ENCODE data around the gene TMEM236. TPM values are rescaled to one million over a fixed set of nuclear protein-coding genes. Genes with fewer than 3 reads are reported as not detected.

The TMEM236 gene
- total and polyA plus RNA-seq, 9 of the 15 experiments (the other 6 are each of a cell fraction or from before 2014, with no cell fraction given) = 0.04 to 0.13 (median 0.04) TPM; not detected in 4

DNA sequence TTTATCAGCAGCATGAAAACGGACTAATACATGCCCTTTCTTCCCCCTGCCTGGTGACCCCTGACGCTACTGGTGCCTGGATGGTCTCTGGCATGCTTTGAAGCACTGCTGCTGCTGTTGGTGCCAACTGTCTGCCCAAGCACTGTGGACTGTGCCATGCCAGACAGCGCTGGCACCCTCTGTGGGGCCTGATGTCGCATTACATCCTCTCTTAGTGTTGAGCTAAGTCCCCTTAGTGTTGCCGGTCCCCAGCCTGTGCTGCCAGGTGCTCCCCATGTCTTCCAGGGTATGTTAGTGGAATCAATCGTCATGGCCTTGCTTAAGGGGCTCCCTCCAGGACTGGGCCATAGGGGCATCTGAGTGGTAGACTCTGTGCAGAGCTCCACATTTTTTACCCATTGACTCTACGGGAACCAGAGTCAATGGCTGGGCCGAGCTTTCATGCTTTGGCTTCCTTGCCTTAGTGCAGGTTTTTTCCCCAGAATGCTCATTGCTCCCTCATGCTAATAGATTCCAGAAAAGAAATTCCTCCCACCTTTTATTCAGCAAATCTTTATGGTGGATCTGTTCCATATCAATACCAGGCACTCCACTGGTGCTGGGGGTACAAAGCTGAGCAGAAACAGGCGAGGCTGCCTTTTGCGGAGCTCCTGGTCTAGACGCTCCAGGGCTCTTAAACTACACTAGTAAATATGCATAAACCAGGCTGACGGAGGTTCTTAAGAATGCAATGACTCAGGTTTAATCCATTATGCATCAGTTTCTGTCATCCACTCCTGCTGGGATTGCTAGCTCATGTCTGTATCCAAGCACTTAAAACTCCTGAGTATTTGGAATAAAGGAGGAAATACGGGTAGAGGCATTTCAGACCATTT lies 35.3 kb downstream of the TMEM236 start (continued):
- TF ChIP-seq CHD2 (IDR thresholded peaks at IDR 0.05; ENCODE audit: low read depth, low read length) (no peak), KLF6 (CRISPR knock-in tag; IDR thresholded peaks at IDR 0.05; ENCODE audit: borderline replicate concordance) (no peak), ESRRA (IDR thresholded peaks at IDR 0.05; ENCODE audit: borderline replicate concordance, low read depth) (no peak), NFATC3 (IDR thresholded peaks at IDR 0.05) (no peak), ZC3H11A (IDR thresholded peaks at IDR 0.05; ENCODE audit: low read depth, low read length) (no peak), ZNF143 (CRISPR knock-in tag; IDR thresholded peaks at IDR 0.05) (no peak), C11orf30 (IDR thresholded peaks at IDR 0.05; ENCODE audit: low read depth) (0 out of 2 replicates have a peak, but pooled peaks have one; percentile 19), HSF4 (CRISPR knock-in tag; IDR thresholded peaks at IDR 0.05; ENCODE audit: borderline replicate concordance) (no peak), ZNF24 (IDR thresholded peaks at IDR 0.05) (no peak), CBX8 (IDR thresholded peaks at IDR 0.05; ENCODE audit: borderline replicate concordance, extremely low read depth, low read depth, low read length, poor library complexity, severe bottlenecking) (no peak), HNRNPK (IDR thresholded peaks at IDR 0.05; ENCODE audit: low read depth, low read length, poor library complexity, severe bottlenecking) (no peak), SRSF9 (IDR thresholded peaks at IDR 0.05; ENCODE audit: borderline replicate concordance, low read depth, low read length) (no peak), POLR3A (IDR thresholded peaks at IDR 0.05; ENCODE audit: borderline replicate concordance, extremely low read depth, insufficient read depth, insufficient read length) (no peak), JUN (IDR thresholded peaks at IDR 0.05; ENCODE audit: borderline replicate concordance, low read depth, low read length) (0 out of 2 replicates have a peak, but pooled peaks have one; percentile 26), JUN (CRISPR knock-in tag; IDR thresholded peaks at IDR 0.05; ENCODE audit: borderline replicate concordance) (no peak), IFI16 (CRISPR knock-in tag; IDR thresholded peaks at IDR 0.05) (no peak), ETV5 (CRISPR knock-in tag; IDR thresholded peaks at IDR 0.05; ENCODE audit: low read depth) (no peak), SMARCA5 (IDR thresholded peaks at IDR 0.05) (no peak), NRF1 (conservative IDR thresholded peaks at IDR 0.05 in 1 of 2, IDR thresholded peaks at IDR 0.05 in 1 of 2) (peak in 1 of 2 experiments; percentile 16; a peak in 1 of 4 replicates)
- TF ChIP-seq, protein P1, sequence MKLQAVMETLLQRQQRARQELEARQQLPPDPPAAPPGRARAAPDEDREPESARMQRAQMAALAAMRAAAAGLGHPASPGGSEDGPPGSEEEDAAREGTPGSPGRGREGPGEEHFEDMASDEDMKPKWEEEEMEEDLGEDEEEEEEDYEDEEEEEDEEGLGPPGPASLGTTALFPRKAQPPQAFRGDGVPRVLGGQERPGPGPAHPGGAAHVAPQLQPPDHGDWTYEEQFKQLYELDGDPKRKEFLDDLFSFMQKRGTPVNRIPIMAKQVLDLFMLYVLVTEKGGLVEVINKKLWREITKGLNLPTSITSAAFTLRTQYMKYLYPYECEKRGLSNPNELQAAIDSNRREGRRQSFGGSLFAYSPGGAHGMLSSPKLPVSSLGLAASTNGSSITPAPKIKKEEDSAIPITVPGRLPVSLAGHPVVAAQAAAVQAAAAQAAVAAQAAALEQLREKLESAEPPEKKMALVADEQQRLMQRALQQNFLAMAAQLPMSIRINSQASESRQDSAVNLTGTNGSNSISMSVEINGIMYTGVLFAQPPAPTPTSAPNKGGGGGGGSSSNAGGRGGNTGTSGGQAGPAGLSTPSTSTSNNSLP (IDR thresholded peaks at IDR 0.05; ENCODE audit: borderline replicate concordance, low read depth, low read length) = no peak
